Testis (tissue), 3 donors: ENCODE measurements around the gene SLC12A9. TPM values are rescaled to one million over a fixed set of nuclear protein-coding genes. Genes with fewer than 3 reads are reported as not detected.

Experiments used
- DNase-seq: peaks from one replicate; pipeline ENCODE4 v3.0.0-alpha.2; 2019
- H3K27ac ChIP-seq, 2 donors: fragments of 200-600 bp; sonication (generic); one replicate each; pipeline ENCODE4 v1.5.1; 2019
- H3K27me3 ChIP-seq: fragments of 200-600 bp; sonication (generic); one replicate; pipeline ENCODE4 v1.5.1; 2019
- H3K36me3 ChIP-seq: fragments of 200-600 bp; sonication (generic); one replicate; pipeline ENCODE4 v1.5.1; 2017; ENCODE audit warnings: low read depth; ENCODE audit errors: missing control alignments
- H3K4me1 ChIP-seq: fragments of 200-600 bp; sonication (generic); one replicate; pipeline ENCODE4 v1.5.1; 2019
- H3K4me3 ChIP-seq, 2 donors: fragments of 200-600 bp; sonication (generic); one replicate each; pipeline ENCODE4 v1.5.1; 2017 to 2019
- H3K9me3 ChIP-seq: fragments of 200-600 bp; sonication (generic); one replicate; pipeline ENCODE4 v1.5.1; 2017
- POLR2A ChIP-seq: fragments of 450-650 bp; IDR thresholded peaks from one replicate; pipeline ENCODE4 v1.6.1; 2017; ENCODE audit warnings: antibody characterized with exemption, mild to moderate bottlenecking, moderate library complexity
- WGBS, 2 donors: methylation state at CpG; one replicate each; pipeline ENCODE4 v1.1.5; 2018; 5-methylcytosine and 5-hydroxymethylcytosine counted together
- intact Hi-C: fragments of 100-400 bp; cut with DNase I; formaldehyde crosslinking; loops from one replicate; pipeline ENCODE4 v1.15.1; 2023; ENCODE audit warnings: low total_unique reads
- microRNA-seq, 2 donors: library from miRNA; unstranded; fragments of <30 nt; microRNA quantifications; one replicate each; pipeline ENCODE4, GENCODE V29; 2016; ENCODE audit warnings: borderline number of aligned reads in 2 of 2, borderline replicate concordance in 1 of 2
- polyA plus RNA-seq: library from polyadenylated mRNA; stranded (reverse); fragments of 350-450 nt; fragmentation: Illumina TruSeq; extraction: RNeasy Lipid Tissue Mini Kit (QIAGEN cat#74804); gene quantifications from one replicate; pipeline ENCODE4 v1.2.3, GENCODE V29; 2014; ENCODE audit warnings: low read depth, low replicate concordance; ENCODE audit not compliant: insufficient read depth
- small RNA-seq, 2 donors: library from RNA; depleted of rRNA; stranded (forward); fragments of <200 nt; gene quantifications; one replicate each; pipeline ENCODE3, GENCODE V24; 2016
- total RNA-seq, 2 donors: library from RNA; depleted of rRNA; stranded (reverse); fragments of >200 nt; gene quantifications; one replicate each; pipeline ENCODE4 v1.2.3, GENCODE V29; 2016
- TF ChIP-seq, protein P1 (sequence below), 3 experiments: fragments of 450-650 bp in 2 of 3; fragments of 200-600 bp in 1 of 3; sonication (generic) in 1 of 3; IDR thresholded peaks; one replicate each; pipeline ENCODE4 v1.5.1; 2016 to 2019; ENCODE audit warnings: antibody characterized with exemption in 3 of 3, mild to moderate bottlenecking in 2 of 3, moderate library complexity in 1 of 3

The SLC12A9 gene
- total and polyA plus RNA-seq, 3 donors from 2014 or later = 12.8 to 18.9 (median 13.8) TPM

GRCh38 chr7:100914208-100914878, 61.8 kb downstream of the SLC12A9 start:
- WGBS, 2 donors = 79 to 86% methylated on average over 15 of the region's 15 CpGs
- H3K27me3 ChIP-seq = no peaks in the 10 kb centered on the region
- intact Hi-C loops = loop anchor here (5.0 kb wide), 1 partner anchor 143 kb away; no protein-coding TSS in a partner anchor
- H3K4me3 ChIP-seq = no peak overlapping the region
- no peaks in the 10 kb centered on the region for H3K9me3 ChIP-seq
- no peak for DNase-seq
- no peak overlapping the region for H3K27ac ChIP-seq
- no peaks in the 10 kb centered on the region for H3K4me1 ChIP-seq
- no peak for TF ChIP-seq POLR2A
- TF ChIP-seq, protein P1, sequence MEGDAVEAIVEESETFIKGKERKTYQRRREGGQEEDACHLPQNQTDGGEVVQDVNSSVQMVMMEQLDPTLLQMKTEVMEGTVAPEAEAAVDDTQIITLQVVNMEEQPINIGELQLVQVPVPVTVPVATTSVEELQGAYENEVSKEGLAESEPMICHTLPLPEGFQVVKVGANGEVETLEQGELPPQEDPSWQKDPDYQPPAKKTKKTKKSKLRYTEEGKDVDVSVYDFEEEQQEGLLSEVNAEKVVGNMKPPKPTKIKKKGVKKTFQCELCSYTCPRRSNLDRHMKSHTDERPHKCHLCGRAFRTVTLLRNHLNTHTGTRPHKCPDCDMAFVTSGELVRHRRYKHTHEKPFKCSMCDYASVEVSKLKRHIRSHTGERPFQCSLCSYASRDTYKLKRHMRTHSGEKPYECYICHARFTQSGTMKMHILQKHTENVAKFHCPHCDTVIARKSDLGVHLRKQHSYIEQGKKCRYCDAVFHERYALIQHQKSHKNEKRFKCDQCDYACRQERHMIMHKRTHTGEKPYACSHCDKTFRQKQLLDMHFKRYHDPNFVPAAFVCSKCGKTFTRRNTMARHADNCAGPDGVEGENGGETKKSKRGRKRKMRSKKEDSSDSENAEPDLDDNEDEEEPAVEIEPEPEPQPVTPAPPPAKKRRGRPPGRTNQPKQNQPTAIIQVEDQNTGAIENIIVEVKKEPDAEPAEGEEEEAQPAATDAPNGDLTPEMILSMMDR (IDR thresholded peaks at IDR 0.05) = no peak
- H3K36me3 ChIP-seq = no peaks in the 10 kb centered on the region

- no peak overlapping the region for H3K27ac ChIP-seq
- no peaks in the 10 kb centered on the region for H3K4me1 ChIP-seq
- H3K36me3 ChIP-seq = no peaks in the 10 kb centered on the region
- no peaks in the 10 kb centered on the region for H3K27me3 ChIP-seq
- TF ChIP-seq, protein P1 (IDR thresholded peaks at IDR 0.05) = no peak
- TF ChIP-seq POLR2A = no peak
- 85 to 89% methylated on average over 8 of the region's 8 CpGs for WGBS, 2 donors
- intact Hi-C loops = loop anchor here (5.0 kb wide), 1 partner anchor 142 kb away; no protein-coding TSS in a partner anchor
- H3K4me3 ChIP-seq = no peak overlapping the region
- no peak for DNase-seq
- H3K9me3 ChIP-seq = no peaks in the 10 kb centered on the region
Measured at GRCh38 chr7:100914879-100915447, 62.5 kb downstream of the SLC12A9 start.

Small RNAs within 50 kb of the gene (microRNA-seq; reads per million reads assigned to microRNA genes)
- gene MIR6875 = 0.69 to 0.70 reads per million in 2 donors

Small RNAs within 50 kb of the gene (small RNA-seq; reads per million reads assigned to genes)
- 0 reads per million in 2 donors for gene RN7SL549P
- 0 reads per million in 2 donors for gene RN7SL750P

Other genes with a start within 250 kb of the SLC12A9 start
- gene MOSPD3, start 240.2 kb upstream of the SLC12A9 start, total RNA-seq = 10 to 100 TPM; 40.6 to 78.9 TPM
- gene MOSPD3, start 240.2 kb upstream of the SLC12A9 start, polyA plus RNA-seq = 62.8 TPM
- 1 to 10 TPM in 1 of 2 donors, under 1 TPM in 1; 0.87 to 1.5 TPM for gene TFR2, start 211.2 kb upstream of the SLC12A9 start, total RNA-seq
- 1.1 TPM for gene TFR2, start 211.2 kb upstream of the SLC12A9 start, polyA plus RNA-seq
- 1 to 10 TPM in 1 of 2 donors, under 1 TPM in 1; 0.79 to 1.2 TPM for gene ACTL6B, start 196.3 kb upstream of the SLC12A9 start, total RNA-seq
- 2.1 TPM for gene ACTL6B, start 196.3 kb upstream of the SLC12A9 start, polyA plus RNA-seq
- gene GNB2, start 179.0 kb upstream of the SLC12A9 start, total RNA-seq = 100 to 1,000 TPM; 195 to 325 TPM
- gene GNB2, start 179.0 kb upstream of the SLC12A9 start, polyA plus RNA-seq = 200 TPM
- 100 to 1,000 TPM; 105 to 106 TPM for gene GIGYF1, start 158.5 kb upstream of the SLC12A9 start, total RNA-seq
- gene GIGYF1, start 158.5 kb upstream of the SLC12A9 start, polyA plus RNA-seq = 40.5 TPM
- 10 to 100 TPM; 33.6 to 39.4 TPM for gene POP7, start 146.6 kb upstream of the SLC12A9 start, total RNA-seq
- 21.6 TPM for gene POP7, start 146.6 kb upstream of the SLC12A9 start, polyA plus RNA-seq
- gene EPO, start 132.2 kb upstream of the SLC12A9 start, total RNA-seq = under 1 TPM; 0.63 to 0.93 TPM
- 0.65 TPM for gene EPO, start 132.2 kb upstream of the SLC12A9 start, polyA plus RNA-seq
- gene ZAN, start 119.1 kb upstream of the SLC12A9 start, total RNA-seq = 1 to 10 TPM; 1.6 to 1.7 TPM
- gene ZAN, start 119.1 kb upstream of the SLC12A9 start, polyA plus RNA-seq = 3.0 TPM
- gene EPHB4, start 25.2 kb upstream of the SLC12A9 start, total RNA-seq = 10 to 100 TPM; 35.9 to 49.6 TPM
- gene EPHB4, start 25.2 kb upstream of the SLC12A9 start, polyA plus RNA-seq = 30.5 TPM
- gene TRIP6, start 14.7 kb downstream of the SLC12A9 start, total RNA-seq = 10 to 100 TPM; 46.8 to 99.6 TPM
- 49.8 TPM for gene TRIP6, start 14.7 kb downstream of the SLC12A9 start, polyA plus RNA-seq
- gene SRRT, start 22.4 kb downstream of the SLC12A9 start, total RNA-seq = 100 to 1,000 TPM; 255 to 291 TPM
- gene SRRT, start 22.4 kb downstream of the SLC12A9 start, polyA plus RNA-seq = 389 TPM
- gene UFSP1, start 37.0 kb downstream of the SLC12A9 start, total RNA-seq = 1 to 10 TPM; 3.0 to 4.2 TPM
- 1.3 TPM for gene UFSP1, start 37.0 kb downstream of the SLC12A9 start, polyA plus RNA-seq
- gene ACHE, start 43.2 kb downstream of the SLC12A9 start, total RNA-seq = 10 to 100 TPM in 1 of 2 donors, 1 to 10 TPM in 1; 9.8 to 10.5 TPM
- 5.1 TPM for gene ACHE, start 43.2 kb downstream of the SLC12A9 start, polyA plus RNA-seq
- gene MUC3A, start 96.8 kb downstream of the SLC12A9 start, total RNA-seq = 1 to 10 TPM; 1.6 to 2.1 TPM
- gene MUC3A, start 96.8 kb downstream of the SLC12A9 start, polyA plus RNA-seq = 1.5 TPM
- gene MUC12, start 116.9 kb downstream of the SLC12A9 start, total RNA-seq = 1 to 10 TPM; 3.5 to 6.2 TPM
- 5.3 TPM for gene MUC12, start 116.9 kb downstream of the SLC12A9 start, polyA plus RNA-seq
- under 1 TPM; 0.19 to 0.24 TPM for gene MUC17, start 167.4 kb downstream of the SLC12A9 start, total RNA-seq
- gene MUC17, start 167.4 kb downstream of the SLC12A9 start, polyA plus RNA-seq = 0.05 TPM
- gene TRIM56, start 232.8 kb downstream of the SLC12A9 start, total RNA-seq = 10 to 100 TPM; 15.3 to 20.4 TPM
- gene TRIM56, start 232.8 kb downstream of the SLC12A9 start, polyA plus RNA-seq = 8.7 TPM